ENCODE results near the gene PLCB1.

- TF ChIP-seq CTCF (IDR thresholded peaks at IDR 0.05; ENCODE audit: insufficient read depth, low read depth, low read length) (no peak), EZH2 (IDR thresholded peaks at IDR 0.05; ENCODE audit: insufficient read depth, low read length) (no peak)
Measured at GRCh38 chr20:8115436-8115835, 16.6 kb upstream of the PLCB1 start.

Data from astrocyte (in vitro differentiated cells and primary cell).